Esophagus muscularis mucosa (tissue), 4 donors: ENCODE data around the gene PLCL1. TPM values are rescaled to one million over a fixed set of nuclear protein-coding genes. Genes with fewer than 3 reads are reported as not detected.

Experiments
- DNase-seq: peaks from one replicate; pipeline ENCODE4 v3.0.0-alpha.2; 2017; ENCODE audit errors: extremely low spot score
- H3K27ac ChIP-seq, 4 donors: fragments of 200-600 bp; sonication (generic); replicated peaks in 1 of 4; 1 replicate in 3 of 4; 2 replicates in 1 of 4; pipeline ENCODE4 v1.5.1; 2016 to 2019; ENCODE audit warnings: mild to moderate bottlenecking in 1 of 4
- H3K27me3 ChIP-seq, 4 donors: fragments of 200-600 bp; sonication (generic); one replicate each; pipeline versions ENCODE4 v1.5.1 to v1.6.0; 2016 to 2019
- H3K36me3 ChIP-seq, 4 donors: fragments of 200-600 bp; sonication (generic); one replicate each; pipeline ENCODE4 v1.5.1; 2016 to 2019
- H3K4me1 ChIP-seq, 4 donors: fragments of 200-600 bp; sonication (generic); one replicate each; pipeline ENCODE4 v1.5.1; 2016 to 2019
- H3K4me3 ChIP-seq, 4 donors: fragments of 200-600 bp; sonication (generic); 1 replicate in 2 of 4; 2 replicates in 2 of 4; pipeline ENCODE4 v1.5.1; 2016 to 2019; ENCODE audit warnings: mild to moderate bottlenecking in 4 of 4, moderate library complexity in 1 of 4
- H3K9me3 ChIP-seq, 4 donors: fragments of 200-600 bp; sonication (generic); 1 replicate in 3 of 4; 2 replicates in 1 of 4; pipeline ENCODE4 v1.5.1; 2016 to 2019
- EP300 ChIP-seq: sonication (generic); formaldehyde crosslinking; IDR thresholded peaks from one replicate; pipeline ENCODE4 v1.6.1; 2017; ENCODE audit warnings: antibody characterized with exemption
- POLR2A ChIP-seq: fragments of 450-650 bp; IDR thresholded peaks from one replicate; pipeline ENCODE4 v1.6.1; 2017; ENCODE audit warnings: antibody characterized with exemption, moderate library complexity, mild to moderate bottlenecking, low read depth
- POLR2AphosphoS5 ChIP-seq, 2 donors: sonication (generic); formaldehyde crosslinking; IDR thresholded peaks; one replicate each; pipeline ENCODE4 v1.6.1; 2017; ENCODE audit warnings: antibody characterized with exemption in 2 of 2
- WGBS: methylation state at CpG from one replicate; pipeline ENCODE4 v1.1.5; 2018; 5-methylcytosine and 5-hydroxymethylcytosine counted together
- intact Hi-C: fragments of 100-400 bp; cut with DNase I; formaldehyde crosslinking; loops from one replicate; pipeline ENCODE4 v1.15.1; 2023
- total RNA-seq, 4 donors: library from RNA; depleted of rRNA; stranded (reverse); fragments of >200 nt; gene quantifications; one replicate each; pipeline versions ENCODE4 v1.1.0 to v1.2.1, GENCODE V29; 2016
- TF ChIP-seq, protein P1 (sequence below), 3 experiments: fragments of 200-600 bp in 2 of 3; fragments of 450-650 bp in 1 of 3; sonication (generic) in 2 of 3; IDR thresholded peaks; one replicate each; pipeline ENCODE4 v1.5.1; 2017 to 2019; ENCODE audit warnings: antibody characterized with exemption in 3 of 3, mild to moderate bottlenecking in 2 of 3, moderate library complexity in 1 of 3

Gene PLCL1
- total RNA-seq, 4 donors from 2014 or later: 67.3 to 86.2 (median 79.2) TPM

DNA sequence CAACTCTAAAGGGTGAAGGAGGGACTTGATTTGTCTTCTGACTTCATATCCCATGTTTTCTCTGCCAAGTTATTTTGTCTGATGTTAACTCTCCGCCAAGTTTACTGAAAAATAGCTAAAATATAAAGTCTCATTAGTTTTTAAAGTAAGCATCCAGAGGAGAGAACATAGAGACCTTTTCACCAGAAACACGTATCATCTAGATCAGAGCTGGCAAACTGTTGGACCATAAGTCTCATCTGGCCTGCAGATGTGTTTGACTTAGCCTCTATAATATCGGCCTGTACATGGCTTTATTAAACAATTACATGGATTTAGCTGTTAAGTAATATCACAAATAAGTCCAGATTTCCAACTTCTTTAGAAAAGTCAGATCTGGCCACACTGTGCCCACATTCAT is 182.6 kb downstream of the PLCL1 start:
- Histone ChIP-seq H3K9me3 (no peaks in the 10 kb centered on the region), H3K27ac (no peak overlapping the region), H3K4me1 (peaks cover 7 to 31% (median 30%) of the 10 kb centered on the region in 4 donors), H3K36me3 (no peaks in the 10 kb centered on the region), H3K4me3 (no peak overlapping the region), H3K27me3 (no peaks in the 10 kb centered on the region)
- 59% methylated on average over 3 of the region's 3 CpGs for WGBS
- no peak for TF ChIP-seq POLR2A
- no peak for TF ChIP-seq EP300
- TF ChIP-seq POLR2AphosphoS5 (IDR thresholded peaks at IDR 0.05): no peak
- TF ChIP-seq, protein P1, sequence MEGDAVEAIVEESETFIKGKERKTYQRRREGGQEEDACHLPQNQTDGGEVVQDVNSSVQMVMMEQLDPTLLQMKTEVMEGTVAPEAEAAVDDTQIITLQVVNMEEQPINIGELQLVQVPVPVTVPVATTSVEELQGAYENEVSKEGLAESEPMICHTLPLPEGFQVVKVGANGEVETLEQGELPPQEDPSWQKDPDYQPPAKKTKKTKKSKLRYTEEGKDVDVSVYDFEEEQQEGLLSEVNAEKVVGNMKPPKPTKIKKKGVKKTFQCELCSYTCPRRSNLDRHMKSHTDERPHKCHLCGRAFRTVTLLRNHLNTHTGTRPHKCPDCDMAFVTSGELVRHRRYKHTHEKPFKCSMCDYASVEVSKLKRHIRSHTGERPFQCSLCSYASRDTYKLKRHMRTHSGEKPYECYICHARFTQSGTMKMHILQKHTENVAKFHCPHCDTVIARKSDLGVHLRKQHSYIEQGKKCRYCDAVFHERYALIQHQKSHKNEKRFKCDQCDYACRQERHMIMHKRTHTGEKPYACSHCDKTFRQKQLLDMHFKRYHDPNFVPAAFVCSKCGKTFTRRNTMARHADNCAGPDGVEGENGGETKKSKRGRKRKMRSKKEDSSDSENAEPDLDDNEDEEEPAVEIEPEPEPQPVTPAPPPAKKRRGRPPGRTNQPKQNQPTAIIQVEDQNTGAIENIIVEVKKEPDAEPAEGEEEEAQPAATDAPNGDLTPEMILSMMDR (IDR thresholded peaks at IDR 0.05): no peak
- no peak for DNase-seq
- intact Hi-C loops: loop anchor here (10.0 kb wide), 1 partner anchor 182 kb away; the partner anchor contains the start of gene PLCL1

DNA sequence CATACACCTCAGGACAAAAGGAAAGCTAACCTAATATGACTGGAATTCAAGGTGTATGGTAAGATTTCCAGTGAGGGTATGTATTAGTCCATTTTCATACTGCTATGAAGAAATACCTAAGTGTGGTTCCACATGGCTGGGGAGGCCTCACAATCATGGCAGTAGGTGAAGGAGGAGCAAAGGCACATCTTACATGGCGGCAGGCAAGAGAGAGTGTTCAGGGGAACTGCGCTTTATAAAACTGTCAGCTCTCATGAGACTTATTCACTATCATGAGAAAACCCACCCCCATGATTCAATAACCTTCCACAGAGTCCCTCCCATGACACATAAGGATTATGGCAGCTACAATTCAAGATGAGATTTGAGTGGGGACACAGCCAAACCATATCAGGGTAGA is 186.0 kb downstream of the PLCL1 start:
- Histone ChIP-seq H3K9me3 (no peaks in the 10 kb centered on the region), H3K36me3 (no peaks in the 10 kb centered on the region), H3K27ac (no peak overlapping the region), H3K4me3 (no peak overlapping the region), H3K27me3 (no peaks in the 10 kb centered on the region), H3K4me1 (peaks cover 12 to 32% (median 23%) of the 10 kb centered on the region in 4 donors)
- TF ChIP-seq, protein P1 (IDR thresholded peaks at IDR 0.05): no peak
- TF ChIP-seq POLR2AphosphoS5 (IDR thresholded peaks at IDR 0.05): no peak
- TF ChIP-seq EP300: no peak
- no peak for TF ChIP-seq POLR2A
- WGBS: 94% methylated on average over 2 of the region's 2 CpGs
- DNase-seq: no peak
- intact Hi-C loops: no loop called here

DNA sequence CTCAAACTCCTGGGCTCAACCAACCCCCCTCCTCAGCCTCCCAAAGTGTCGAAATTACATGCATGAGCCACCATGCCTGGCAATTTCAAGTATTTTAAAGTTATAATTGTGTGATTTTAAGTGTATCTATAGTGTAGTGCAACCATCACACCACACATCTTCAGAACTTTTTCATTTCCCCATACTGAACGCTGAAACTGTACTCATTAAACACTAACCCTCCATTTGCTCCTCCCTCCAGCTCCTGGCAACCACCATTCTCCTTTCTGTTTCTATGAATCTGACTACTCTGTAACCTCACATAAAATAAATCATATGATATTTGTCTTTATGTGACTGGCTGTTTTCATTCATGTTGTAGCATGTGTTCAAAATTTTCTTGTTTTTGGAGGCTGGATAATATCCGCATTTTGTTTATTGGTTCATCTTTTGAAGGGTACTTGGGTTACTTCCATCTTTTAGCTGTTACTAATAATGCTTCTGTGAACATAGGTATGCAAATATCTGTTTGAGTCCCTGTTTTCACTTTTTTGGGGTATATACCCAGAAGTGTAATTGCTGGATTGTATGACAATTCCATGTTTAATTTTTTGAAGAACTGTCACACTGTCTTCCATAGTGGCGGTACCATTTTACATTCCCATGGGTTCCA is 188.2 kb downstream of the PLCL1 start:
- H3K36me3 ChIP-seq: no peaks in the 10 kb centered on the region
- TF ChIP-seq, protein P1 (IDR thresholded peaks at IDR 0.05): no peak
- TF ChIP-seq POLR2A (no peak), POLR2AphosphoS5 (IDR thresholded peaks at IDR 0.05) (no peak), EP300 (no peak)
- H3K27me3 ChIP-seq: no peaks in the 10 kb centered on the region
- DNase-seq: no peak
- 91% methylated on average over 4 of the region's 4 CpGs for WGBS
- no peaks in the 10 kb centered on the region for H3K9me3 ChIP-seq
- intact Hi-C loops: no loop called here
- no peak overlapping the region for H3K4me3 ChIP-seq
- no peak overlapping the region for H3K27ac ChIP-seq
- H3K4me1 ChIP-seq: peaks cover 17 to 35% (median 26%) of the 10 kb centered on the region in 4 donors

DNA sequence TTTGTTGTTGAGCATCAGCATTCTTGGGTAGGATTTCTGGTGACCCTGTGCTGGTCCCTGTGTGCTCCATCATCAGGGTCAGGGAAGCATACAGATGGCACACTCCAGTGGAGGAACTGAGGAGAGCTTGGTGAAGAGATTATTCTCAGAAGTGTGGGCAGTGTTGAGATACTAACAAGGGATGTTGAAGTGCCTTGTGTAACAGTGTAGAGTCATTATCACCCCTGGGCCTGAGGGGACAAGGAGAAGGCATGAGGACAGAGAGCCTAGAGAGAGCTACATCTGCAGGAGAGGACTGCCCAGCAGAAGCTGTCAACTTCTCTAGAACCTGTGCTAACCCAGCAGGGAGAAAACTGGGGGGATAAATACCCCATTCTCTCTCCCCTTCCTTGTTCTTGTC is 189.0 kb downstream of the PLCL1 start:
- H3K9me3 ChIP-seq: no peaks in the 10 kb centered on the region
- peaks cover 17 to 34% (median 27%) of the 10 kb centered on the region in 4 donors for H3K4me1 ChIP-seq
- no peak for TF ChIP-seq POLR2AphosphoS5 (IDR thresholded peaks at IDR 0.05)
- TF ChIP-seq POLR2A: no peak
- TF ChIP-seq, protein P1 (IDR thresholded peaks at IDR 0.05): no peak
- no peak for TF ChIP-seq EP300
- intact Hi-C loops: no loop called here
- H3K36me3 ChIP-seq: no peaks in the 10 kb centered on the region
- no peak overlapping the region for H3K4me3 ChIP-seq
- no peaks in the 10 kb centered on the region for H3K27me3 ChIP-seq
- DNase-seq: no peak
- no peak overlapping the region for H3K27ac ChIP-seq

DNA sequence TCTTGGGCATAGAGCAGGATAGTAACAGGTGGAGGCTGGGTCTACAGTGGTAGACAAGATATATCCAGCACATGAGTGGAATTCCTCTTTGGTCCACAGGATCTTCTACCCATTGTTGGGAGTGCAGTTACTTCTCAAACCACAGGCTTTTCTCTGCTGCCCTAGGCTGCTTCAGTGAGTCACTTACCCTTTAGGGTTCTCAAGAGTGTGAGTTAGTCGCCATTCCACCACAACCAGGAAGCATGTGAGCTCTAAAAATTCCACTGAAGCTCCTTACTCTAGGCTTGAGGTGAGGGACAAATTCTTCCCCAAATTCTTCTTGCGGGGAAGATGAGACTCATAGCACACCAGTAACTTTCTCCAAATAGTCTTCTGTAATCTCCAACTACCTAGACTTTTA is 189.4 kb downstream of the PLCL1 start:
- Histone ChIP-seq H3K36me3 (no peaks in the 10 kb centered on the region), H3K4me1 (peaks cover 17 to 34% (median 27%) of the 10 kb centered on the region in 4 donors), H3K27ac (no peak overlapping the region), H3K4me3 (no peak overlapping the region), H3K27me3 (no peaks in the 10 kb centered on the region), H3K9me3 (no peaks in the 10 kb centered on the region)
- WGBS: 100% methylated on average over 2 of the region's 2 CpGs
- intact Hi-C loops: no loop called here
- TF ChIP-seq POLR2A (no peak), EP300 (no peak), POLR2AphosphoS5 (IDR thresholded peaks at IDR 0.05) (no peak)
- TF ChIP-seq, protein P1 (IDR thresholded peaks at IDR 0.05): no peak
- DNase-seq: no peak
